Measurements from ENCODE around the gene EXTL2. TPM values are rescaled to one million over a fixed set of nuclear protein-coding genes. Genes with fewer than 3 reads are reported as not detected.

EXTL2 gene, protein sequence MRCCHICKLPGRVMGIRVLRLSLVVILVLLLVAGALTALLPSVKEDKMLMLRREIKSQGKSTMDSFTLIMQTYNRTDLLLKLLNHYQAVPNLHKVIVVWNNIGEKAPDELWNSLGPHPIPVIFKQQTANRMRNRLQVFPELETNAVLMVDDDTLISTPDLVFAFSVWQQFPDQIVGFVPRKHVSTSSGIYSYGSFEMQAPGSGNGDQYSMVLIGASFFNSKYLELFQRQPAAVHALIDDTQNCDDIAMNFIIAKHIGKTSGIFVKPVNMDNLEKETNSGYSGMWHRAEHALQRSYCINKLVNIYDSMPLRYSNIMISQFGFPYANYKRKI
- polyA plus RNA-seq (2013, experiment 1 of 2) = 41.8 TPM
- polyA plus RNA-seq (2013, experiment 2 of 2) = 42.7 TPM

DNA sequence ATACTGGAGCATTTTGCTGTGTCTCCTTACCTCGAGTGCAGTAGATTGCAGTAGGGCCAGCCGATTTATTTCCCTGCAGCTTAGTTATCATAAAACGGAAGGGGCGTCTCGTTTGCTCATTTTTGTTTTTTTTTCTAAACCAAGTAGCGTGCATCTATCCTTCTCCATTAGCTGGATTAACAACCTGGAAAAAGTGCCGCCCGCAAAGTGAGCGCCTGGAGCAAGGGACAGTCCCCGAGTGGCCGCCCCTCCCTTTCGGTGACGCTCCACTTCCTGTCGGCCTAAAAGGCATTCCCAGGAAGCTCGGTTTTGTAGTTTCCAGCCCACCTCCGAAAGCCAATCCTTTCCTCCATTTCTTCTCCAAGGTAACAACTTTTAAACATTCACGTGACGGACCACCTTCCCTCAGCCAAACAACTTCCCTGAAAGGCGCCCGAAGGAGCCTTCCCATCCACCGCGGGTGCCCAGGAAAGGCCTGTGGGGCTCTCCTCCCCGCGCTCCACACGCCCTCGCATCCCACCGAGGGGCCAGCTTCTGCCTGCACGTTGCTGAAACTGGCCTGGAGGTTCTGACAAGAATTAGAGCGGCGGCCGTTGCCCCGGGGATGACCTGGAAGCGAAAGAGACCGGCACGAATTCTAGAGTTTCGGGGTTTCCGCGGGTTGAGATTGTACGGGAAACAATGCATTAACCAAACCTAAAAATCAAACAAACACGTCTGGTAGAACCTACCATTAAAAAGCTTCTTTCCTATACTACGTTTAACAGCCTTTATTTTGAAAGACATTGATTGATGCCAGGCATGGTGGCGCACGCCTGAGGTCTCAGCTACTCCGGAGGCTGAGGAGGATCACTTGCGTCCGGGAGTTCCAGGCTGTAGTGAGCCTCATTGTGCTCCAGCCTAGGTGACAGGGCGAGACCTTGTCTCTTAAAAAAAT, at the start of gene EXTL2:
TSS of gene EXTL2 (minus strand) at position 240 of the 937 bp plus-strand sequence. CDS start 6,085 bp downstream, outside the sequence.
- Histone ChIP-seq H2AFZ (ENCODE audit: low read length) (peak within 1 kb of the TSS; percentile 97), H2AK5ac (ENCODE audit: low read depth, low read length) (no peak within 1 kb of the TSS), H2BK120ac (ENCODE audit: low read depth, low read length) (no peak within 1 kb of the TSS), H4K91ac (ENCODE audit: low read depth, low read length, poor library complexity) (no peak within 1 kb of the TSS), H3K9ac (ENCODE audit: low read depth, low read length, poor library complexity) (peak within 1 kb of the TSS; percentile 84), H3K4ac (ENCODE audit: low read length) (no peak within 1 kb of the TSS), H4K8ac (ENCODE audit: low read depth, low read length) (no peak within 1 kb of the TSS), H3K18ac (ENCODE audit: low read length) (peak within 1 kb of the TSS; percentile 95), H3K4me3 (ENCODE audit: low read length in 2 of 2) (peak within 1 kb of the TSS; percentile 93 to 97), H3K27me3 (ENCODE audit: control insufficient read depth in 3 of 3, insufficient read depth in 3 of 3, low read depth in 1 of 3, low read length in 3 of 3) (no peaks in the 10 kb centered on the region), H3K79me1 (ENCODE audit: low read depth, low read length) (peaks cover 3% of the 10 kb centered on the region), H3K14ac (ENCODE audit: low read length) (no peak within 1 kb of the TSS), H2BK12ac (ENCODE audit: low read length) (no peak within 1 kb of the TSS), H2BK15ac (ENCODE audit: low read length) (peak within 1 kb of the TSS; percentile 14), H3K4me2 (ENCODE audit: insufficient read depth, low read length, poor library complexity, severe bottlenecking) (peak within 1 kb of the TSS; percentile 82), H3K23ac (ENCODE audit: low read depth, low read length, poor library complexity) (peak within 1 kb of the TSS; percentile 94), H3K36me3 (replicated peaks in 1 of 2; ENCODE audit: control insufficient read depth in 2 of 2, insufficient read depth in 2 of 2, low read length in 2 of 2) (peaks cover 9 to 52% of the 10 kb centered on the region in 2 donors), H3K4me1 (ENCODE audit: control insufficient read depth in 2 of 2, insufficient read depth in 1 of 2, low read depth in 1 of 2, low read length in 2 of 2) (peaks cover 0 to 10% of the 10 kb centered on the region in 2 donors), H2BK5ac (ENCODE audit: low read length) (no peak within 1 kb of the TSS), H3K27ac (replicated peaks; ENCODE audit: low read length) (peak within 1 kb of the TSS; percentile 89), H3K9me3 (replicated peaks in 1 of 2; ENCODE audit: control insufficient read depth in 2 of 2, insufficient read depth in 1 of 2, low read depth in 1 of 2, low read length in 2 of 2) (peaks cover 3 to 26% of the 10 kb centered on the region in 2 donors)
- DNase-seq (ENCODE audit: low spot score) = peak; percentile 80
- no CpG with 5 or more reads among the region's 47 CpGs for WGBS, 2 donors (ENCODE audit: extremely low coverage in 2 of 2, insufficient read length in 2 of 2, insufficient replicate concordance in 1 of 2)

DNA sequence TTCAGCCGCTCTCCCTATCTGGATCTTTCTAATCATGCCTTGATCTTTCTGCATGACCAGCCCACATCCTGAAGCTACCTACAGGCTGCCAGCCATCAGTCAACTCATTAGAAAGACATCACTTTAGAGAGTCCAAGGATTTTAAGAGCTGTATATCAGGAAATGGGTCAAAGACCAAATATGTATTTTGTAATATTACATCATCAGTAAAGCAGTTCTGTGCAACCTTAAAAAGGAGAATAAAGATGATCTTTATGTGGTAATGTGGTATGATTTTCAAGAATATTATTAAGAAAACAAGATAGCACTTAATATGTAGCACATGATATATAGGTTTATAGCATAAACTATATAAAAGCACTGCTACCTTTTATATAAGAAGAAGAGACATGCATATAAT, 48.9 kb upstream of the EXTL2 start:
- no CpG with 5 or more reads among the region's 1 CpG for WGBS, 2 donors (ENCODE audit: extremely low coverage in 2 of 2, insufficient read length in 2 of 2, insufficient replicate concordance in 1 of 2)

DNA sequence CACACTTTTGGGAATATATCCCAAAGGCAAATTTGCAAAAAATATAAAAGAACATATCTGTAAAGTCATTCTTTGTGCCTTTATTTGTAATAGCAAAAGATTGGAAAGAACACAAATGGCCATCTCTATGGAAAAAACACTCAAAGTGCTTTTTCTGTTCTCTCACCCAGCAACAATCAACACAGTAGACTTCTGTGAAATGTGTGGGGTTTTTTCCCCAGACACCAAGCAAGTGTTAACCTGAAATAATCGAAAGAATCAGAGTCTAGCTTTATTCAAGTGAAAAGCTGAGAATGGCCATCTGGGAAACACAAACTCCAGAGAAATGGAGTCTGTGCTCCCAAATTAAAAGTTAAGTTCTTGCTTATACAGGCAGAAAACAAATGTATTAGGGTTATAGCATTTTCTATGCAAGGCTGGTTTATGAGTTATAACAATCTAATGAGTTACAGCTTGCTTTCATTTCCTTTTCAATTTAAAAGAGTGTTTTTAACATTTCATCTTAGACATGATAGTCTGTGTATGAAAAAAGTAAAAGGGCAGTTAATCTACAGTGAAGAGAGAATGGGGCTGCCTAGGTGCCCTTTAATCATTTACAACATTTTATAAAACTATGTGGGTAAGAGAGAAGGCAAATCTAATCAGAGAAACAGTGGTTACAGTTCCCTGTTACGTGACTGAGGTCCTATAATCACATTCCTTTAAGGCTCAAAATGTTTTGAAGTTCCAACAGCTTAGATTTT, 47.8 kb upstream of the EXTL2 start:
- Histone ChIP-seq H4K8ac (ENCODE audit: low read depth, low read length) (no peak overlapping the region), H3K14ac (ENCODE audit: low read length) (no peak overlapping the region), H3K4me2 (ENCODE audit: insufficient read depth, low read length, poor library complexity, severe bottlenecking) (no peak overlapping the region), H2BK5ac (ENCODE audit: low read length) (no peak overlapping the region), H2BK12ac (ENCODE audit: low read length) (no peak overlapping the region), H3K23ac (ENCODE audit: low read depth, low read length, poor library complexity) (no peak overlapping the region), H3K4me1 (ENCODE audit: control insufficient read depth in 2 of 2, insufficient read depth in 1 of 2, low read depth in 1 of 2, low read length in 2 of 2) (no peaks in the 10 kb centered on the region), H2AK5ac (ENCODE audit: low read depth, low read length) (no peak overlapping the region), H3K18ac (ENCODE audit: low read length) (no peak overlapping the region), H4K91ac (ENCODE audit: low read depth, low read length, poor library complexity) (no peak overlapping the region), H3K9me3 (replicated peaks in 1 of 2; ENCODE audit: control insufficient read depth in 2 of 2, insufficient read depth in 1 of 2, low read depth in 1 of 2, low read length in 2 of 2) (peaks cover 0 to 11% of the 10 kb centered on the region in 2 donors), H3K4me3 (ENCODE audit: low read length in 2 of 2) (no peak overlapping the region), H2BK15ac (ENCODE audit: low read length) (no peak overlapping the region), H3K79me1 (ENCODE audit: low read depth, low read length) (no peaks in the 10 kb centered on the region), H3K27ac (replicated peaks; ENCODE audit: low read length) (no peak overlapping the region), H3K9ac (ENCODE audit: low read depth, low read length, poor library complexity) (no peak overlapping the region), H2AFZ (ENCODE audit: low read length) (no peak overlapping the region), H3K36me3 (replicated peaks in 1 of 2; ENCODE audit: control insufficient read depth in 2 of 2, insufficient read depth in 2 of 2, low read length in 2 of 2) (peaks cover 5 to 61% of the 10 kb centered on the region in 2 donors), H3K27me3 (ENCODE audit: control insufficient read depth in 3 of 3, insufficient read depth in 3 of 3, low read depth in 1 of 3, low read length in 3 of 3) (no peaks in the 10 kb centered on the region), H2BK120ac (ENCODE audit: low read depth, low read length) (no peak overlapping the region), H3K4ac (ENCODE audit: low read length) (no peak overlapping the region)
- DNase-seq (ENCODE audit: low spot score) = no peak
- WGBS, 2 donors (ENCODE audit: extremely low coverage in 2 of 2, insufficient read length in 2 of 2, insufficient replicate concordance in 1 of 2) = no CpG with 5 or more reads among the region's 2 CpGs

More for the DNA sequence above, 48.9 kb upstream of the EXTL2 start:
- H4K91ac ChIP-seq (ENCODE audit: low read depth, low read length, poor library complexity) = no peak overlapping the region
- H3K9me3 ChIP-seq (replicated peaks in 1 of 2; ENCODE audit: control insufficient read depth in 2 of 2, insufficient read depth in 1 of 2, low read depth in 1 of 2, low read length in 2 of 2) = peaks cover 0 to 3% of the 10 kb centered on the region in 2 donors
- no peak overlapping the region for H3K27ac ChIP-seq (replicated peaks; ENCODE audit: low read length)
- no peak overlapping the region for H3K18ac ChIP-seq (ENCODE audit: low read length)
- H2BK12ac ChIP-seq (ENCODE audit: low read length) = no peak overlapping the region
- H4K8ac ChIP-seq (ENCODE audit: low read depth, low read length) = no peak overlapping the region
- no peak overlapping the region for H3K9ac ChIP-seq (ENCODE audit: low read depth, low read length, poor library complexity)
- H2BK120ac ChIP-seq (ENCODE audit: low read depth, low read length) = no peak overlapping the region
- H2BK5ac ChIP-seq (ENCODE audit: low read length) = no peak overlapping the region
- H3K4me2 ChIP-seq (ENCODE audit: insufficient read depth, low read length, poor library complexity, severe bottlenecking) = no peak overlapping the region
- H2BK15ac ChIP-seq (ENCODE audit: low read length) = no peak overlapping the region
- no peak for DNase-seq (ENCODE audit: low spot score)
- no peak overlapping the region for H2AFZ ChIP-seq (ENCODE audit: low read length)
- H3K27me3 ChIP-seq (ENCODE audit: control insufficient read depth in 3 of 3, insufficient read depth in 3 of 3, low read depth in 1 of 3, low read length in 3 of 3) = no peaks in the 10 kb centered on the region
- no peaks in the 10 kb centered on the region for H3K4me1 ChIP-seq (ENCODE audit: control insufficient read depth in 2 of 2, insufficient read depth in 1 of 2, low read depth in 1 of 2, low read length in 2 of 2)
- H3K14ac ChIP-seq (ENCODE audit: low read length) = no peak overlapping the region
- no peak overlapping the region for H3K4ac ChIP-seq (ENCODE audit: low read length)
- H3K23ac ChIP-seq (ENCODE audit: low read depth, low read length, poor library complexity) = no peak overlapping the region
- H3K36me3 ChIP-seq (replicated peaks in 1 of 2; ENCODE audit: control insufficient read depth in 2 of 2, insufficient read depth in 2 of 2, low read length in 2 of 2) = peaks cover 4 to 51% of the 10 kb centered on the region in 2 donors
- H3K4me3 ChIP-seq (ENCODE audit: low read length in 2 of 2) = no peak overlapping the region
- no peaks in the 10 kb centered on the region for H3K79me1 ChIP-seq (ENCODE audit: low read depth, low read length)
- H2AK5ac ChIP-seq (ENCODE audit: low read depth, low read length) = no peak overlapping the region

Measured in neuronal stem cell (in vitro differentiated cells).